Stimulated activated CD4-positive, alpha-beta T cell treated with anti-CD3 and anti-CD28 coated beads, Interleukin-1b, Interleukin-23, amount 100 ng/mL, for 24 hours (primary cell): Measurements from ENCODE around the gene ZNF648.
A peak's percentile ranks its signal among the peaks of the same experiment; 100 is the strongest.
"Not testable (repeated sequence)": the region's sequence is repeated elsewhere in the genome, so short reads cannot be mapped to it uniquely, and the experiment has no call there.

ENCODE experiments used
- DNase-seq, 4 experiments: peaks; one replicate each; pipeline ENCODE4 v3.0.0-alpha.2; 2020; ENCODE audit warnings: low read depth in 4 of 4, low spot score in 1 of 4

ZNF648 gene

GRCh38 chr1:182071924-182072323 lies 10.4 kb upstream of the ZNF648 start:
- DNase-seq: no peak

DNA sequence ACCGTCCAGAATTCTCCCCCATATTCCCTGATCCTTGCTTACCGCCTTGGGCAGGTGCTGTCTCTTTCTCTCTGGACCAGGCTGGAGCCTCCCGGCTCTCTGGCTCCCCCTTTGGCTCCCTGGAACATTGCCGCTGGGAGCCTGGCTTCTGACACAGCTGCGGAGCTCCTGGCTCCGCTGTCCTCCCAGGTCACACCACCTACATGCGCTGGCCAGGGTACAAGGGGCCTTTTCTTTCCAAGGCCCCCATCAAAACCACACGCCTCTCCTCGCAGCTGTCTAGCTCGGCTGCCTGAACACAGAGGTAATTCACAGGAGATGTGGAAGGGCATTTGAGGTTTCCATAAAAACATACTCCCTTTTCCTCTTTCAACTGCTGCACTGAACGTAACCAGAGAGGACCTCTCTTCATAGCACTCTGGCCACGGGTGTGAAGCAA lies 7.5 kb upstream of the ZNF648 start:
- no peak for DNase-seq

DNA sequence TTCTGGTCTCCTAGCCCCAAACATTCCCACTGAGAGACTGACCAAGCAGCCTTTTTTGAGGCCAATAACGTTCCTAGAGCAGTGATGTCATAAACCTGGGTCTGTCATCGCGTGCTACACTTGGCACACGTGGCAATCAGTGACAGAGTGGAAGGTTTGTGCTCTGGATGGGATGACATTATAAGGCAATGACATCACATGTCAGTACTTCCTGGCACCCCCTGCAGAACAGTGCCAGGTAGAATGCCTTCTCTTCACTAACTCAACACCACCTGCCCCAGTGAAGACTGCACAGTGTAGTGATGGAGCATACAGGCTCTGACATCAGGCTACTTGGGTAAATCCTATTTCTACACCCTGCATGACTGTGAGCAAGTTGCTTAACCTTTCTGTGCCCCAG lies 5.4 kb upstream of the ZNF648 start:
- DNase-seq: no peak

- no peak for DNase-seq
Measured at GRCh38 chr1:182065126-182065845, 3.8 kb upstream of the ZNF648 start.

- DNase-seq: no peak
Measured at GRCh38 chr1:182064611-182065010, 3.1 kb upstream of the ZNF648 start.

- no peak for DNase-seq
Measured at GRCh38 chr1:182062223-182062622, 711 bp upstream of the ZNF648 start.

GRCh38 chr1:182060877-182061276 lies 635 bp downstream of the ZNF648 start:
- DNase-seq: no peak

- no peak for DNase-seq
Measured at GRCh38 chr1:182059936-182060335, 1.6 kb downstream of the ZNF648 start.

DNA sequence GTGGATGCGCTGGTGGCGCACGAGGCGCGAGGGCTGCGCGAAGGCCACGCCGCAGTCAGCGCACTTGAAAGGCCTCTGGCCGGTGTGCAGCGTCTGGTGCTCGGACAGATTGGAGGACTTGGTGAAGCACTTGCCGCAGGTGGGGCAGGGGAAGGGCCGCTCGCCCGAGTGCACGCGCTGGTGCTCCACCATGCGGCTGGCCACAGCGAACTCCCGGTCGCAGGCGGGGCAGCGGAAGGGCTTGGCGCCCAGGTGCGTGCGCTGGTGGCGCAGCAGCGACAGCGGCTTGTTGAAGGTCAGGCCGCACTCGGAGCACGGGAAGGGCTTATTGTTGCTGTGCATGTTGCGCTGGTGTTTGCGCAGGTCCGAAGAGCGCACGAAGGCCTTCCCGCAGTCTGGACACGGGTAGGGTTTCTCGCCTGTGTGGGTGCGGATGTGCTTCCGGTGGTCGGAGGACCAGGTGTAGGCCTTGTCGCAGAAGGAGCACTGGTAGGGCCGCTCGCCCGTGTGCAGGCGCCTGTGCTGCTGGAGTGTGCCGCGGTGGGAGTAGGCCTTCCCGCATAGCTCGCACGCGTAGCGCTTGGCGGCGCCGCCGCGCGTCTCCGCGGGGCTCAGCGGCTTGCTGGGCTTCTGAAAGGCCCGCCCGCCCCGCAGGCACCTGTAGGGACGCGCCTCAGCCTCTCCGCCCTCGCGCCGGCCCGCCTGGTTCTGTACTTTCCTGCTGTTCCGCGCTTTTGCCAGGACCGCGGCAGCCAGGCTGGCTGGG lies 4.7 kb downstream of the ZNF648 start:
- no peak for DNase-seq

DNA sequence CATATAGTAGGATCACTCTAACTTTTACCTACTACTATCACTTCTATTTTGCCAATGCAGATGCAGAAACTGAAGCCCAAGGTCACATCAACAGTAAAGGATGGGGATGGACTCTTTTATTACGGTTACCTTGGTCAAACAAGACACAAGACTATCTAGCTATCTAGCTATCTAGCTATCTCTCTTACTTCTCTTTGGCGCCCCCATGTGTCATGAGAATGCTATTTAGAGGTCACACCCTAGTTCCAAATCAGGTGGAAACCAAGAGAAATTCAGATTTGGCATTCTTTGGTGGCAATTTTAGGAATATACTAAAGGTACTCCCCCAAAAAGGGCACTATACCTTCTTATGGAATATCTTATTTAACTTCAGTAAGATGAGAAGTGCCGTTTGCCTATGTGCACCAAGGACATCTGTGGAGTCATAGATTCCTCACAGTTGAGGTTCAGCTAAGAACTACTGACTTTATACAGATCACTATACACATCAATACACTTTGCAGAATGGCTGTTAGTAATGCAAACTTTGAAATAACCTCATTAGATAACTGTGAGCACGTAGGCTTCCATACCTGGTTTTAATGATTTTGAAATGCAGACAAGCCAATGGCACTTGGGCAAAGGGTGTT lies 6.7 kb downstream of the ZNF648 start:
- peak; percentile 15 to 41 (median 36) for DNase-seq

- DNase-seq: no peak
Measured at GRCh38 chr1:182052355-182052754, 9.2 kb downstream of the ZNF648 start.

DNA sequence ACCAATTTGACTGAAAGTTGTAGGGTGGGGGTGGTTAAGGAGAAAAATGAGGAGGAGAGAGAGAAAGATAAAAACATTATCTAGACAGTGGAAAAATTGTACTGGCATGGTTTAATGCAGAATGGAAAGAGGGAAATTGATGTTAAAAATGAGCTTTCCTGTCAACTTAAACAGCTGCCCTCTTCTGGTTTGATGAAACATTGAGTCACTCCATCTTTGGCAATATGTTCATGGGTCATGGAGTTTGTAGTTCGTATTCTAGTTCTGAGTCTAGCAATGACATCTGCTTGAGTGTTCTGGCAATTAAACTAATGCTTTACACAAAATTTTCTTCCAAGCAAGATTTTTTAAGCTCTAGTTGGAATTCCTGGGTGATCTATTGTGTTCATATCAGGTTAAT lies 9.6 kb downstream of the ZNF648 start:
- no peak for DNase-seq

DNA sequence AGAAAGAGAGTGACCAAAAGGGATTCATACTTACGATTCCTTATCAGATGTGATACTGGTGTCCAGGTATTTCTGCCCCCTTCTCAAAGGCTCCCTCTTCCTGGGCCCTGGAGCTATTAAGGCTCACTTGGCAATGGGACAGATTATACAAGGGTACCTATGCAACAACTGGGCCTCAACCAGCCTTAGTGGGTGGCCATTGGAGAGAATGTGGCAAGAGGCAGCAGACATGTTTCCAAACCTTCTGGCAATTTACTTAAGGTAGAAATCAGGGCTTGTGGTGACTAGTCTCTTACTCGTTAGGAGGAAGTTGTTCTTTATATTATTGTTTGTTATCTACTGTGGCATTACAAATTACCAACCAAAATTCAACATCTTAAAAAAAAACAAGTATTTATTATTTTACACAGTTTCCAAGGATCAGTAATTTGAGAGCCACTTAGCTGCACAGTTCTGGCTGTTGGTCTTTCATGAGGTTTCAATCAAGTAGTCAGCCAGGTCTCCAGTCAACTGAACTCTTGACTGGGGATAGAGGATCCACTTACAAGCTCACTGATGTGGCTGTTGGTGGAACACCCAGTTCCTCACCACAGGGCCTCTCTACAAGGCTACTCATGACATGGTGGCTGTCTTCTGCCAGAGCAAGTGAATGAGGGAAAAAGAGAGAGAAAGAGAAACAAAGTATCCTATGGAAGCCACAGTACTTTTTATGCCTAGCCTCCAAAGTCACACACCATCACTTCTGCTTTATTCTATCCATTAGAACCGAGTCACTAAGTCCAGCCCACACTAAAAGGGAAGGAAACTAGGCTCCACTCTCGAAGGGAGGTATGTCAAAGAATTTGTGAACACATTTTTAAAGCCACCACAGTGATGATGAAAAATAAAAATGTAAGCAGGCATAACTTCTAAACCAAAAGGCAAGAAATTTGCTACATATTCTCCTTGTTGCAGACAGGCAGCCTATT lies 10.7 kb downstream of the ZNF648 start:
- no peak for DNase-seq

DNA sequence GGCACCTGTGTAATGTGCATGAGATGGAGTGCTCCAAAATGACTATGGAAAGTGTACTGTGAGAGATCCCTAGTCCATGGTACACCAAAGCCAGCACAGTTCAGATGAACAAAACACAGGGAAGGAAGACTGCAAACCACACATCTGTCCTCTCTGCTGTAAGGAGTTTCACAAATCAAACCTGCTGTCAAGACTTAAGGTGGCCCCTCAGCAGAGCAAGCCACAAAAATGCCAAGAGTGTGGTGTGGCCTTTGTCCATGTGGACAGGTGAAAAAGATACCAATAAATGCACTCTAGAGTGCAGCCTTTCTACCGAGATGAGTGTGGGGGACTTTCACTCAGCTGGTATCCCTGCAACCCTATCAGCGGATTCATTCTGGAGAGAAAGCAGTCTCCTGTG lies 12.9 kb downstream of the ZNF648 start:
- no peak for DNase-seq

DNA sequence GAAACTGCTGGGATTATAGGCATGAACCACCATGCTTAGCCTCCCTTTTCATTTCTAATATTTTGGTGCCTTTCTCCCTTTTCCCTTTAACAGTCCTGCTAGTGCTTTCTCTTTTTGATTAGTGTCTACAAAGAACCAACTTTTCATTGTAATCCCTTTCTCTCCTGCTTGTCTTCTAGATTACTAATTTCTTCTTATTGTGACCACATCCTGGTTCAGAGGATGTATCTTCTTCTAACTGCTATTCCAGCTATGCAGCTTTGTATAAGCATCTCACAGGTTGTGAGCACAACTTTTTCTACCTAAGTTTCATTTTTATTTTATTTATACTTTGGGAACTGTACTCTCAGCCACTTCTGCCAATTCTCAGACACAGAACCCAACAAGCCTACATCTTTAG lies 14.7 kb downstream of the ZNF648 start:
- DNase-seq: no peak

- DNase-seq: not testable (repeated sequence)
Measured at GRCh38 chr1:182045481-182045880, 16.0 kb downstream of the ZNF648 start.

GRCh38 chr1:182041615-182042014 lies 19.9 kb downstream of the ZNF648 start:
- no peak for DNase-seq

DNA sequence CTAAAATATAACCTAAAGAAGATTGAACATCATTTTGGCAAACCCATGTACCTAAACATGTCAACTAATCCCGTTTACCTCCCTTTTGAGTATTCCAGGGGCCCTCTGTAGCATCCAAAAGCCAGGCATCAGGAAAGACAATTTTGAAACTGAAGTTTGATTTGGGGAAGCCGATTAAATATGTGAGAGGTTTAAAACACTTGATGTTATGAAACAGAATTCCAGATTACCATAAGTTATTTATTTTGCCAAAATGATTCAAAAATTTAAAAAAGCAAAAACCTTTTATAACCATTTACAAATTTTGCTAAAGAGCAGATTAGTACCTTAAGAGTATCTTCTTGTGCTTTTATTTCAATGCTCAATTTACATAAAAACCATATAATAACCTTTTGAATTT lies 23.3 kb downstream of the ZNF648 start:
- DNase-seq: no peak

- DNase-seq: peak in 1 of 4 experiments; percentile 11
Measured at GRCh38 chr1:182035097-182035770, 26.3 kb downstream of the ZNF648 start.

DNA sequence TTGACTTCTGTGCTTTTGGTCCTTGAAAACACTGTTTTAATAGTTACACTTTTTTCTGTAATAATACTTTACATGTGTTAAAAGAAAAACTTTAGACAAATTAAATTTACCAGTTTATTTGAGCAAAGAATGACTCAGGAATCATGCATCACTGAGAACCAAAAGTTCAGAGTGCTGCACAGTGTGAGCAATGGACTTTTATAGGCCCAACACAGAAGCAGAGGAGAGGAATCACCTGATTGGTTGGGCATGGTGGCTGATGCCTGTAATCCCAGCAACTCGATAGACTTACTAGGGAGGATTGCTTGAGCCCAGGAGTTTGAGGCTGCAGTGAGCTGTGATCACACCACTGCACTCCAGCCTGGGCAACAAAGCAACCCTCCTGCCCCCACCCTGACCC lies 29.3 kb downstream of the ZNF648 start:
- no peak for DNase-seq
